GM21825 (cell line): Measurements from ENCODE around the gene CRX.
"Not testable (repeated sequence)": the region's sequence is repeated elsewhere in the genome, so short reads cannot be mapped to it uniquely, and the experiment has no call there.

ENCODE experiments used
- ATAC-seq: cut with Tn5 transposase; IDR thresholded peaks from one replicate; pipeline ENCODE4 v1.9.1; 2021; ENCODE audit warnings: mild to moderate bottlenecking, moderate library complexity; ENCODE audit not compliant: unreplicated experiment

CRX gene

GRCh38 chr19:47821460-47822020 is at the start of gene CRX:
TSS of gene CRX (plus strand) at chr19:47821937. CDS start at chr19:47834444, 12,507 bp downstream.
- no peak for ATAC-seq

- ATAC-seq, result no peak
These were observed 45.2 kb upstream of the CRX start for GRCh38 chr19:47776568-47776967.

GRCh38 chr19:47777245-47778048 is 44.3 kb upstream of the CRX start:
- ATAC-seq, result not testable (repeated sequence)

- peak; percentile 76 for ATAC-seq
These were observed 43.4 kb upstream of the CRX start, which contains the start of gene SELENOW for GRCh38 chr19:47778049-47778953. TSS of gene SELENOW (plus strand) at chr19:47778703. CDS start at chr19:47778786, 83 bp downstream.

GRCh38 chr19:47778954-47779351 is 42.8 kb upstream of the CRX start:
- ATAC-seq, result peak; percentile 13

- ATAC-seq, result no peak
These were observed 42.1 kb upstream of the CRX start for GRCh38 chr19:47779524-47780214.

- ATAC-seq, result no peak
These were observed 41.6 kb upstream of the CRX start for GRCh38 chr19:47780215-47780551.

- no peak for ATAC-seq
These were observed 40.0 kb upstream of the CRX start for GRCh38 chr19:47781590-47782262.

- no peak for ATAC-seq
These were observed 35.2 kb upstream of the CRX start for GRCh38 chr19:47786566-47786965.

- ATAC-seq, result not testable (repeated sequence)
These were observed 34.4 kb upstream of the CRX start for GRCh38 chr19:47787307-47787706.

GRCh38 chr19:47789811-47790210 is 31.9 kb upstream of the CRX start:
- not testable (repeated sequence) for ATAC-seq

GRCh38 chr19:47790398-47790814 is 31.3 kb upstream of the CRX start:
- no peak for ATAC-seq

- no peak for ATAC-seq
These were observed 29.1 kb upstream of the CRX start for GRCh38 chr19:47792616-47793015.

- ATAC-seq, result no peak
These were observed 27.2 kb upstream of the CRX start for GRCh38 chr19:47794526-47794925.

- ATAC-seq, result no peak
These were observed 25.0 kb upstream of the CRX start for GRCh38 chr19:47796785-47797184.

GRCh38 chr19:47797996-47798903 is 23.5 kb upstream of the CRX start:
- ATAC-seq, result no peak

GRCh38 chr19:47798904-47799266 is 22.9 kb upstream of the CRX start:
- ATAC-seq, result no peak

GRCh38 chr19:47801270-47801669 is 20.5 kb upstream of the CRX start:
- ATAC-seq, result no peak

GRCh38 chr19:47802521-47803043 is 19.2 kb upstream of the CRX start:
- no peak for ATAC-seq
